MCF 10A (cell line): ENCODE results near the gene BRCC3. TPM values are rescaled to one million over a fixed set of nuclear protein-coding genes. Genes with fewer than 3 reads are reported as not detected.

Experiments used
- BruUV-seq: library from RNA; stranded (reverse); fragments of 400-500 nt; replicated peaks from 2 replicates; lab custom pipeline; 2021; lab: Mats Ljungman, UMichigan
- CTCF ChIA-PET: fragments of 300-600 bp; sonication (Branson Sonifier 250); formaldehyde crosslinking; extraction: SDS; loops from one replicate; lab custom pipeline; 2021; ENCODE audit warnings: antibody characterized with exemption, inconsistent platforms; lab: Yijun Ruan, JAX
- POLR2A ChIA-PET: fragments of 300-600, 350-650 bp; sonication (Branson Sonifier 250); formaldehyde crosslinking; extraction: SDS; loops from one replicate; lab custom pipeline; 2020; ENCODE audit warnings: antibody characterized with exemption, inconsistent platforms; lab: Yijun Ruan, JAX
- DNase-seq: peaks from one replicate; pipeline ENCODE4 v3.0.0-alpha.2; 2018; ENCODE audit not compliant: unreplicated experiment
- H3K27ac Mint-ChIP-seq: one replicate; pipeline ENCODE4 v1.8.0; 2022; ENCODE audit warnings: mild to moderate bottlenecking, low read depth, mixed read lengths; ENCODE audit not compliant: unreplicated experiment
- H3K27me3 Mint-ChIP-seq: one replicate; pipeline ENCODE4 v1.8.0; 2022; ENCODE audit warnings: mixed read lengths; ENCODE audit not compliant: insufficient read depth, unreplicated experiment
- H3K36me3 Mint-ChIP-seq: one replicate; pipeline ENCODE4 v1.8.0; 2022; ENCODE audit warnings: mild to moderate bottlenecking, moderate library complexity, mixed read lengths; ENCODE audit not compliant: insufficient read depth, unreplicated experiment
- H3K4me1 Mint-ChIP-seq: one replicate; pipeline ENCODE4 v1.8.0; 2022; ENCODE audit warnings: mixed read lengths; ENCODE audit not compliant: insufficient read depth, unreplicated experiment
- H3K4me3 Mint-ChIP-seq: one replicate; pipeline ENCODE4 v1.8.0; 2022; ENCODE audit warnings: mild to moderate bottlenecking, moderate library complexity, mixed read lengths; ENCODE audit not compliant: unreplicated experiment
- H3K9me3 Mint-ChIP-seq: one replicate; pipeline ENCODE4 v1.8.0; 2022; ENCODE audit warnings: mixed read lengths; ENCODE audit not compliant: unreplicated experiment
- intact Hi-C: fragments of 100-400 bp; cut with micrococcal nuclease; formaldehyde crosslinking; loops from 2 replicates; pipeline ENCODE4 v1.14.1; 2022
- total RNA-seq: library from RNA; stranded (reverse); gene quantifications from 2 replicates; pipeline ENCODE4 v1.2.3, GENCODE V29; 2022
- TF ChIP-seq, protein P1 (sequence below): fragments of 200-600 bp; IDR thresholded peaks from one replicate; pipeline ENCODE4 v1.8.0; 2022; ENCODE audit warnings: antibody characterized with exemption, mild to moderate bottlenecking; ENCODE audit not compliant: unreplicated experiment

The BRCC3 gene
- total RNA-seq, 1 experiment from 2014 or later: 21.1 TPM

DNA sequence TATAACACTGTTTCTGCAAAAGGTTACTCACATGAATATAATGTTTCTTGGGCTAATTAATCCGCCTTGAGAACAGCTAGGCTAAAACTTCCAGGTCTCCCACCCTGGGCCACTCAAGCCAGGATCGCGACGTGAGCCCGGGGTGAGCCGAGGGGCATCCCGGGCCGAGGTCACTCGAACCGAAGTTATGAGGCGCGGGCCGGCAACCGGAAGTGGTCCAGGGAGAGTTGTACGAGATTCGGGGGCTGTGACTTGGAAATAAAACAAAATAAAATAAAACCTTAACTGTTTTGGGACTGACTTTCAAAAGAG lies 689 bp upstream of the BRCC3 start:
- POLR2A ChIA-PET: interaction anchor here (1.0 to 1.1 kb wide), 3 partner anchors 42 to 153 kb away, joined by 3 to 6 read pairs (median 3); partner anchors contain the start of gene FUNDC2

DNA sequence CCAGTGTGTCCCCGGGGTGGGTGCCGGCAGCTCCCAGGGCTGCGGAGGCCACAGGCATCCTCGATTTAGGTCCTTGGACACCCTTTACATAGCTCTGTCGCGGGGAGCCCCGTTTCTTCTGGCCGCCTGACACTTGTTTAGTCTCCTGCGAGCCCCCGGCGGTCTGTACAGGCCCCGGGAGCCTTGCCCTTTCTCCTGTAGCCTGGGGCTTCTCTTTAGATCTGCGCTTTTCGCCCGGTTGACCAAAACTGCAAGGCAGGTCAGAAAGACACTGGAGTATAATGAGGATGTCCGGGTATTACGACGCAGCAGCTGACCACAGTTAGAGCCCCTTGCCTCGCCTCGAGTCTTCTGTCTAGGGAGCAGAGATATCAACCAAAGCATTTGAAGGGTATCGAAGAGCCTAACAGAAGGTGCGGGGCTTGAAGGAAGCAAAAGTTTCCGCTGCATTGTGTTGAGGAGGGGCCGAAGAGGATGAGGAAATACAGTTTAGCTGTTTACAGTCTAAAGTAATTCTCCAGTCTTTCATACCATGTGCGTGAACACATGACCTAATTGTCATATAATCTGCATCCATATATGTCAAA lies 479 bp downstream of the BRCC3 start:
- CTCF ChIA-PET: interaction anchor here (0.6 kb wide), 2 partner anchors 29 to 90 kb away, joined by 3 read pairs; no protein-coding TSS in a partner anchor
- BruUV-seq: TSS peak; percentile 45
- H3K27ac Mint-ChIP-seq: peak overlapping the region; percentile 65

More for the DNA sequence above, 689 bp upstream of the BRCC3 start:
- peaks cover 4% of the 10 kb centered on the region for H3K36me3 Mint-ChIP-seq
- peak overlapping the region; percentile 65 for H3K27ac Mint-ChIP-seq
- peaks cover 32% of the 10 kb centered on the region for H3K4me1 Mint-ChIP-seq
- peaks cover 26% of the 10 kb centered on the region for H3K27me3 Mint-ChIP-seq
- CTCF ChIA-PET: interaction anchor here (0.9 kb wide), 1 partner anchor 12 kb away, joined by 4 read pairs; no protein-coding TSS in a partner anchor
- H3K9me3 Mint-ChIP-seq: no peaks in the 10 kb centered on the region
- TF ChIP-seq, protein P1, sequence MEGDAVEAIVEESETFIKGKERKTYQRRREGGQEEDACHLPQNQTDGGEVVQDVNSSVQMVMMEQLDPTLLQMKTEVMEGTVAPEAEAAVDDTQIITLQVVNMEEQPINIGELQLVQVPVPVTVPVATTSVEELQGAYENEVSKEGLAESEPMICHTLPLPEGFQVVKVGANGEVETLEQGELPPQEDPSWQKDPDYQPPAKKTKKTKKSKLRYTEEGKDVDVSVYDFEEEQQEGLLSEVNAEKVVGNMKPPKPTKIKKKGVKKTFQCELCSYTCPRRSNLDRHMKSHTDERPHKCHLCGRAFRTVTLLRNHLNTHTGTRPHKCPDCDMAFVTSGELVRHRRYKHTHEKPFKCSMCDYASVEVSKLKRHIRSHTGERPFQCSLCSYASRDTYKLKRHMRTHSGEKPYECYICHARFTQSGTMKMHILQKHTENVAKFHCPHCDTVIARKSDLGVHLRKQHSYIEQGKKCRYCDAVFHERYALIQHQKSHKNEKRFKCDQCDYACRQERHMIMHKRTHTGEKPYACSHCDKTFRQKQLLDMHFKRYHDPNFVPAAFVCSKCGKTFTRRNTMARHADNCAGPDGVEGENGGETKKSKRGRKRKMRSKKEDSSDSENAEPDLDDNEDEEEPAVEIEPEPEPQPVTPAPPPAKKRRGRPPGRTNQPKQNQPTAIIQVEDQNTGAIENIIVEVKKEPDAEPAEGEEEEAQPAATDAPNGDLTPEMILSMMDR: no peak
- TSS peak; percentile 58 for BruUV-seq
- DNase-seq: no peak
- intact Hi-C loops: loop anchor here (2.0 kb wide), 1 partner anchor 44 kb away; the partner anchor contains the start of gene FUNDC2
- peak overlapping the region; percentile 83 for H3K4me3 Mint-ChIP-seq

DNA sequence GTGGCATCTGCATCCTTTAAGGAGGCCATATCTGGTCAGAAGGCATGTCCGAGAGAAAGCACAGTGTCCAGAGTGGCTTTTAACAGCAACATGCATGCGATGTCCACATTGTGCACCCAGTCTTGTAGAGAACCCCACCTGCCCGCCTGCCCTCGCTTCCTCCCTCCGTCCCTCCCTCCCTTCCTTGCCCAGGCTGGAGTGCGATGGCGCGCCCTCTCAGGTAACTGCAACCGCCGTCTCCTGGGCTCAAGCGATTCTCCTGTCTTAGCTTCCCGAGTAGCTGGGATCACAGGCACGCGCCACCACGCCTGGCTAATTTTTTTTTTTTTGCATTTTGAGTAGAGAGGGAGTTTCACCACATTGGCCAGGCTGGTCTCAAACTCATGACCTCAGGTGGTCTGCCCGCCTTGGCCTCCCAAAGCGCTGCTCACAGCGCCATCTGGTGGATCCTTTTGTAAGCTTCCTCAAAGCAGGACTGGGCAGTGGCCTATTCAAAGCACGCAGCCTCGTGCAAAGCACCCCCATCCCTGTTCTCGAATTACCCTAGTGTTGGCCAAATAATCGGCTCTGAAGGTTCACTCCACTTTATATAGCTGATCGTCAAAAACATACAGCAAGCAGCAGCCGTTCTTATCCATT lies 15.0 kb downstream of the BRCC3 start:
- CTCF ChIA-PET: interaction anchor here (0.6 to 3.3 kb wide), 18 partner anchors 8 to 547 kb away, joined by 3 to 25 read pairs (median 4); no protein-coding TSS in a partner anchor
- Mint-ChIP-seq H3K36me3 (peaks cover 42% of the 10 kb centered on the region), H3K4me1 (no peaks in the 10 kb centered on the region), H3K27me3 (peaks cover 40% of the 10 kb centered on the region), H3K27ac (no peak overlapping the region), H3K4me3 (no peak overlapping the region), H3K9me3 (no peaks in the 10 kb centered on the region)
- TF ChIP-seq, protein P1: peak; percentile 61
- intact Hi-C loops: loop anchor here (1.0 to 5.0 kb wide), 2 partner anchors 105 to 169 kb away; no protein-coding TSS in a partner anchor
- POLR2A ChIA-PET: interaction anchor here (0.6 kb wide), 3 partner anchors 11 to 41 kb away, joined by 3 to 4 read pairs (median 3); no protein-coding TSS in a partner anchor
- DNase-seq: peak; percentile 62
- no TSS peak for BruUV-seq

More for the DNA sequence above, 479 bp downstream of the BRCC3 start:
- Mint-ChIP-seq H3K36me3 (peaks cover 16% of the 10 kb centered on the region), H3K4me3 (peak overlapping the region; percentile 83), H3K9me3 (no peaks in the 10 kb centered on the region), H3K27me3 (peaks cover 36% of the 10 kb centered on the region), H3K4me1 (peaks cover 30% of the 10 kb centered on the region)
- POLR2A ChIA-PET: interaction anchor here (0.6 to 1.9 kb wide), 5 partner anchors 9 to 172 kb away, joined by 3 to 16 read pairs (median 4); partner anchors contain the start of gene FUNDC2
- peak; percentile 5 for DNase-seq
- intact Hi-C loops: loop anchor here (2.0 kb wide), 1 partner anchor 45 kb away; the partner anchor contains the start of gene FUNDC2
- TF ChIP-seq, protein P1: no peak
